NCI-H526 (cell line): ENCODE results near the gene ANKRD36B.
"Not testable (repeated sequence)": the region's sequence is repeated elsewhere in the genome, so short reads cannot be mapped to it uniquely, and the experiment has no call there.

Experiments used
- DNase-seq, 2 experiments: peaks; one replicate each; lab custom pipeline; 2025; lab: John Stamatoyannopoulos, UW

Gene ANKRD36B

GRCh38 chr2:97589598-97590510 is at the start of gene ANKRD36B:
Gene ANKRD36B (minus strand): TSS chr2:97589877. CDS start chr2:97589685, 192 bp downstream.
- DNase-seq, result not testable (repeated sequence)

GRCh38 chr2:97626049-97626430 is 36.4 kb upstream of the ANKRD36B start:
- not testable (repeated sequence) for DNase-seq

GRCh38 chr2:97625354-97626048 is 35.8 kb upstream of the ANKRD36B start:
- not testable (repeated sequence) for DNase-seq

- DNase-seq, result not testable (repeated sequence)
Measured at GRCh38 chr2:97622976-97623375, 33.3 kb upstream of the ANKRD36B start.

GRCh38 chr2:97620492-97620891 is 30.8 kb upstream of the ANKRD36B start:
- DNase-seq, result not testable (repeated sequence)

- DNase-seq, result not testable (repeated sequence)
Measured at GRCh38 chr2:97618939-97619827, 29.5 kb upstream of the ANKRD36B start.

- DNase-seq, result no peak
Measured at GRCh38 chr2:97617911-97618310, 28.2 kb upstream of the ANKRD36B start.

- DNase-seq, result not testable (repeated sequence)
Measured at GRCh38 chr2:97615746-97616145, 26.1 kb upstream of the ANKRD36B start.

GRCh38 chr2:97611895-97612294 is 22.2 kb upstream of the ANKRD36B start:
- not testable (repeated sequence) for DNase-seq

- not testable (repeated sequence) for DNase-seq
Measured at GRCh38 chr2:97608745-97609144, 19.1 kb upstream of the ANKRD36B start.

- not testable (repeated sequence) for DNase-seq
Measured at GRCh38 chr2:97605524-97606339, 16.1 kb upstream of the ANKRD36B start.

- not testable (repeated sequence) for DNase-seq
Measured at GRCh38 chr2:97605109-97605508, 15.4 kb upstream of the ANKRD36B start.

GRCh38 chr2:97601537-97601936 is 11.9 kb upstream of the ANKRD36B start:
- not testable (repeated sequence) for DNase-seq

GRCh38 chr2:97596180-97596579 is 6.5 kb upstream of the ANKRD36B start:
- not testable (repeated sequence) for DNase-seq

GRCh38 chr2:97593520-97593919 is 3.8 kb upstream of the ANKRD36B start:
- not testable (repeated sequence) for DNase-seq

GRCh38 chr2:97590515-97591394 is 1.1 kb upstream of the ANKRD36B start:
- DNase-seq, result not testable (repeated sequence)

- not testable (repeated sequence) for DNase-seq
Measured at GRCh38 chr2:97589257-97589597, 450 bp downstream of the ANKRD36B start.

- DNase-seq, result not testable (repeated sequence)
Measured at GRCh38 chr2:97565674-97566073, 24.0 kb downstream of the ANKRD36B start.

GRCh38 chr2:97552406-97552805 is 37.3 kb downstream of the ANKRD36B start:
- DNase-seq, result not testable (repeated sequence)

- not testable (repeated sequence) for DNase-seq
Measured at GRCh38 chr2:97550498-97550897, 39.2 kb downstream of the ANKRD36B start.
